HTR-8/SVneo (cell line): ENCODE results near the gene IL21.
A peak's percentile ranks its signal among the peaks of the same experiment; 100 is the strongest.

Experiments used
- DNase-seq: peaks from one replicate; pipeline ENCODE4 v3.0.0; 2011; ENCODE audit warnings: low spot score, mixed read lengths; ENCODE audit not compliant: insufficient read length
- FAIRE-seq: peaks from 2 replicates; lab custom pipeline; 2011; peaks lifted over from hg19 to GRCh38; lab: Jason Lieb, UNC

Gene IL21

GRCh38 chr4:122635205-122635604, 14.3 kb upstream of the IL21 start:
- no peak for DNase-seq
- FAIRE-seq: no peak

GRCh38 chr4:122633211-122633610, 12.3 kb upstream of the IL21 start:
- DNase-seq (no peak), FAIRE-seq (no peak)

GRCh38 chr4:122632396-122633143, 11.7 kb upstream of the IL21 start:
- FAIRE-seq: peak; percentile 26

GRCh38 chr4:122625156-122625555, 4.3 kb upstream of the IL21 start:
- FAIRE-seq (no peak), DNase-seq (no peak)

More at GRCh38 chr4:122632396-122633143, 11.7 kb upstream of the IL21 start:
- DNase-seq: no peak

GRCh38 chr4:122624205-122624604, 3.3 kb upstream of the IL21 start:
- DNase-seq: no peak
- FAIRE-seq: no peak

GRCh38 chr4:122623637-122624166, 2.8 kb upstream of the IL21 start:
- FAIRE-seq: no peak
- no peak for DNase-seq

- no peak for FAIRE-seq
- no peak for DNase-seq
Observed at GRCh38 chr4:122622400-122622799, 1.5 kb upstream of the IL21 start.

GRCh38 chr4:122619611-122620010, 1.3 kb downstream of the IL21 start:
- no peak for FAIRE-seq
- no peak for DNase-seq

- DNase-seq: no peak
- no peak for FAIRE-seq
Observed at GRCh38 chr4:122617597-122618593, 3.0 kb downstream of the IL21 start.

- DNase-seq: no peak
- FAIRE-seq: no peak
Observed at GRCh38 chr4:122616915-122617596, 3.8 kb downstream of the IL21 start.

GRCh38 chr4:122614621-122615020, 6.2 kb downstream of the IL21 start:
- no peak for DNase-seq
- no peak for FAIRE-seq

- FAIRE-seq: no peak
- DNase-seq: no peak
Observed at GRCh38 chr4:122612540-122612939, 8.3 kb downstream of the IL21 start.

GRCh38 chr4:122606364-122607043, 14.4 kb downstream of the IL21 start:
- no peak for FAIRE-seq
- DNase-seq: no peak

- FAIRE-seq (no peak), DNase-seq (no peak)
Observed at GRCh38 chr4:122604146-122604545, 16.7 kb downstream of the IL21 start.

- no peak for DNase-seq
- no peak for FAIRE-seq
Observed at GRCh38 chr4:122603156-122603574, 17.7 kb downstream of the IL21 start.

- DNase-seq (peak; percentile 28), FAIRE-seq (no peak)
Observed at GRCh38 chr4:122602277-122603142, 18.4 kb downstream of the IL21 start.

- no peak for FAIRE-seq
- DNase-seq: no peak
Observed at GRCh38 chr4:122591196-122591595, 29.7 kb downstream of the IL21 start.

- no peak for DNase-seq
- FAIRE-seq: no peak
Observed at GRCh38 chr4:122588453-122589238, 32.2 kb downstream of the IL21 start.
